H4 (cell line): ENCODE measurements around the gene BMPR1A. TPM values are rescaled to one million over a fixed set of nuclear protein-coding genes. Genes with fewer than 3 reads are reported as not detected.

Experiments
- DNase-seq: peaks from one replicate; pipeline ENCODE4 v3.0.0-alpha.2; 2015; ENCODE audit warnings: low spot score
- total RNA-seq: library from RNA; depleted of rRNA; stranded (reverse); fragments of >200 nt; shearing (Covaris generic); gene quantifications from 2 replicates; pipeline ENCODE4 v1.2.3, GENCODE V29; 2014

The BMPR1A gene
- total RNA-seq, 1 experiment from 2014 or later = 29.3 TPM

- DNase-seq = no peak
Measured at GRCh38 chr10:86802473-86803108, 46.2 kb downstream of the BMPR1A start.

- no peak for DNase-seq
Measured at GRCh38 chr10:86803156-86803555, 46.7 kb downstream of the BMPR1A start.

GRCh38 chr10:86804805-86805204 lies 48.4 kb downstream of the BMPR1A start:
- DNase-seq = no peak

- DNase-seq = no peak
Measured at GRCh38 chr10:86813101-86813500, 56.7 kb downstream of the BMPR1A start.

- no peak for DNase-seq
Measured at GRCh38 chr10:86813982-86814381, 57.6 kb downstream of the BMPR1A start.

GRCh38 chr10:86815035-86815617 lies 58.7 kb downstream of the BMPR1A start:
- no peak for DNase-seq

- no peak for DNase-seq
Measured at GRCh38 chr10:86815640-86816039, 59.2 kb downstream of the BMPR1A start.

- no peak for DNase-seq
Measured at GRCh38 chr10:86817246-86817645, 60.8 kb downstream of the BMPR1A start.

- DNase-seq = no peak
Measured at GRCh38 chr10:86819567-86819966, 63.1 kb downstream of the BMPR1A start.

- no peak for DNase-seq
Measured at GRCh38 chr10:86820509-86820908, 64.1 kb downstream of the BMPR1A start.

GRCh38 chr10:86821388-86821999 lies 65.1 kb downstream of the BMPR1A start:
- no peak for DNase-seq

- no peak for DNase-seq
Measured at GRCh38 chr10:86823565-86823964, 67.1 kb downstream of the BMPR1A start.

GRCh38 chr10:86824151-86824550 lies 67.7 kb downstream of the BMPR1A start:
- DNase-seq = no peak

GRCh38 chr10:86825366-86825765 lies 68.9 kb downstream of the BMPR1A start:
- DNase-seq = no peak

- no peak for DNase-seq
Measured at GRCh38 chr10:86827639-86828038, 71.2 kb downstream of the BMPR1A start.

GRCh38 chr10:86828145-86828544 lies 71.7 kb downstream of the BMPR1A start:
- DNase-seq = no peak

- no peak for DNase-seq
Measured at GRCh38 chr10:86829472-86829871, 73.1 kb downstream of the BMPR1A start.

GRCh38 chr10:86830043-86830591 lies 73.7 kb downstream of the BMPR1A start:
- DNase-seq = no peak

- no peak for DNase-seq
Measured at GRCh38 chr10:86833969-86834368, 77.5 kb downstream of the BMPR1A start.

GRCh38 chr10:86836044-86836443 lies 79.6 kb downstream of the BMPR1A start:
- no peak for DNase-seq

- DNase-seq = no peak
Measured at GRCh38 chr10:86837663-86838062, 81.2 kb downstream of the BMPR1A start.

GRCh38 chr10:86840498-86840897 lies 84.1 kb downstream of the BMPR1A start:
- DNase-seq = no peak

GRCh38 chr10:86846088-86846487 lies 89.7 kb downstream of the BMPR1A start:
- DNase-seq = no peak
